ENCODE results near the gene CTRB1. TPM values are rescaled to one million over a fixed set of nuclear protein-coding genes. Genes with fewer than 3 reads are reported as not detected.
A peak's percentile ranks its signal among the peaks of the same experiment; 100 is the strongest.

Gene CTRB1
- total RNA-seq, 1 experiment from 2014 or later, result not detected

- H3K9me3 ChIP-seq (ENCODE audit: control insufficient read depth, low read depth, low read length), result no peaks in the 10 kb centered on the region
- peak overlapping the region in 2 of 3 experiments; percentile 93 to 94; a peak in 2 of 7 replicates for H3K27ac Mint-ChIP-seq
- H4K8ac ChIP-seq (replicated peaks; ENCODE audit: insufficient read length, low read depth, low read length), result no peak overlapping the region
- H3K27me3 Mint-ChIP-seq (ENCODE audit: low read depth), result no peaks in the 10 kb centered on the region; the same call in 1 of the 2 replicates
- H4K20me1 ChIP-seq (ENCODE audit: control insufficient read depth, insufficient read depth, insufficient read length), result no peaks in the 10 kb centered on the region
- no peak overlapping the region for H3K18ac ChIP-seq (ENCODE audit: insufficient read length, low read depth, low read length)
- no peaks in the 10 kb centered on the region for H3K27me3 ChIP-seq (ENCODE audit: insufficient read depth, low read length)
- no peak overlapping the region for H4K5ac ChIP-seq (ENCODE audit: insufficient read length, low read depth, low read length)
- H3K4ac ChIP-seq (ENCODE audit: low read depth, low read length), result no peak overlapping the region
- no CpG with 5 or more reads among the region's 13 CpGs for WGBS (ENCODE audit: extremely low coverage, insufficient read length, low lambda C conversion rate)
- no peaks in the 10 kb centered on the region for H3K79me2 ChIP-seq (ENCODE audit: insufficient read depth, low read length)
- no peak overlapping the region for H2BK15ac ChIP-seq (ENCODE audit: low read depth, low read length)
- H3K56ac ChIP-seq (ENCODE audit: insufficient read length, low read depth, low read length), result no peak overlapping the region
- no peaks in the 10 kb centered on the region for H3K4me1 ChIP-seq (ENCODE audit: insufficient read depth, low read length)
- H2BK12ac ChIP-seq (ENCODE audit: insufficient read length, low read depth, low read length), result no peak overlapping the region
- peak overlapping the region; percentile 35; the same call in 1 of the 2 replicates for H3K14ac ChIP-seq (ENCODE audit: insufficient read depth, low read length)
- H3K4me1 Mint-ChIP-seq, result peaks cover 10 to 21% of the 10 kb centered on the region in 2 experiments
- no peaks in the 10 kb centered on the region for H3K36me3 Mint-ChIP-seq (ENCODE audit: insufficient read depth in 1 of 3, low read depth in 3 of 3)
- no peak overlapping the region for H4K91ac ChIP-seq (ENCODE audit: insufficient read length, low read depth, low read length)
- no peak overlapping the region for H2BK5ac ChIP-seq (ENCODE audit: insufficient read length, low read length)
- H3K23ac ChIP-seq (ENCODE audit: insufficient read length, low read depth, low read length), result no peak overlapping the region
- no peak overlapping the region for H2AK5ac ChIP-seq (ENCODE audit: insufficient read length, low read length)
- H3K4me2 ChIP-seq (ENCODE audit: insufficient read depth, insufficient read length, low read length), result no peak overlapping the region
- H2BK20ac ChIP-seq (ENCODE audit: low read depth, low read length, poor library complexity, severe bottlenecking), result no peak overlapping the region
- H3K9ac ChIP-seq (ENCODE audit: extremely low read depth, insufficient read length, low read length), result no peak overlapping the region
- TF ChIP-seq CTCF (conservative IDR thresholded peaks at IDR 0.05), result no peak
- H3K27ac ChIP-seq (ENCODE audit: insufficient read length, low read depth, low read length), result no peak overlapping the region
- no peak overlapping the region for H2BK120ac ChIP-seq (ENCODE audit: low read depth, low read length, poor library complexity, severe bottlenecking)
- no peak overlapping the region for H3K4me3 Mint-ChIP-seq
- no peak for DNase-seq
- H3T11ph ChIP-seq (ENCODE audit: low read length), result no peak overlapping the region
- H3K79me1 ChIP-seq (ENCODE audit: insufficient read depth, low read depth, low read length, poor library complexity, severe bottlenecking), result no peaks in the 10 kb centered on the region
- H2AFZ ChIP-seq (ENCODE audit: low read length), result no peak overlapping the region
- no peaks in the 10 kb centered on the region for H3K9me3 Mint-ChIP-seq
- no peaks in the 10 kb centered on the region for H3K23me2 ChIP-seq (ENCODE audit: insufficient read length, low read depth, low read length, poor library complexity, severe bottlenecking)
Measured at GRCh38 chr16:75208242-75208825, 10.5 kb upstream of the CTRB1 start.

Data from H9 (cell line).